CD14-positive monocyte (primary cell): ENCODE results near the gene SLC25A21. TPM values are rescaled to one million over a fixed set of nuclear protein-coding genes. Genes with fewer than 3 reads are reported as not detected.

ENCODE experiments used
- DNase-seq, 3 donors: peaks; one replicate each; pipeline ENCODE4 v3.0.0-alpha.2; 2011 to 2022
- H2AFZ ChIP-seq: 2 replicates; pipeline ENCODE4 v1.6.0; 2012; ENCODE audit warnings: mild to moderate bottlenecking, low read depth, low read length, inconsistent platforms; ENCODE audit not compliant: insufficient read depth, poor library complexity, severe bottlenecking
- H3K27ac ChIP-seq, 2 donors: 1 replicate in 1 of 2; 2 replicates in 1 of 2; pipeline ENCODE4 v1.5.1; 2012 to 2013; ENCODE audit warnings: low read length in 2 of 2, control low read depth in 1 of 2, inconsistent platforms in 1 of 2, low read depth in 1 of 2, mild to moderate bottlenecking in 1 of 2
- H3K27me3 ChIP-seq, 2 donors: one replicate each; pipeline versions ENCODE4 v1.6.0 to v1.6.1; 2011 to 2013; ENCODE audit warnings: low read length in 2 of 2; ENCODE audit not compliant: control insufficient read depth in 2 of 2, insufficient read depth in 2 of 2
- H3K36me3 ChIP-seq, 2 donors: replicated peaks in 1 of 2; 1 replicate in 1 of 2; 2 replicates in 1 of 2; pipeline versions ENCODE4 v1.5.1 to v1.6.1; 2012 to 2013; ENCODE audit warnings: low read length in 2 of 2, control low read depth in 1 of 2, inconsistent platforms in 1 of 2, mild to moderate bottlenecking in 1 of 2; ENCODE audit not compliant: insufficient read depth in 2 of 2, control insufficient read depth in 1 of 2
- H3K4me1 ChIP-seq, 2 donors: 1 replicate in 1 of 2; 2 replicates in 1 of 2; pipeline versions ENCODE4 v1.5.1 to v1.6.1; 2012 to 2013; ENCODE audit warnings: low read length in 2 of 2, control low read depth in 1 of 2, inconsistent platforms in 1 of 2, mild to moderate bottlenecking in 1 of 2, moderate library complexity in 1 of 2; ENCODE audit not compliant: insufficient read depth in 2 of 2, control insufficient read depth in 1 of 2
- H3K4me2 ChIP-seq: replicated peaks from 2 replicates; pipeline ENCODE3; 2012; ENCODE audit warnings: low read length, moderate library complexity, mild to moderate bottlenecking; ENCODE audit not compliant: poor library complexity, severe bottlenecking; ENCODE audit errors: extremely low read depth
- H3K4me3 ChIP-seq, 3 experiments: fragments of 200-600 bp in 1 of 3; sonication (generic) in 1 of 3; replicated peaks in 1 of 3; 1 replicate in 2 of 3; 2 replicates in 1 of 3; pipeline ENCODE4 v1.5.1; 2011 to 2013; ENCODE audit warnings: low read length in 3 of 3, mild to moderate bottlenecking in 3 of 3, control low read depth in 2 of 3, low read depth in 2 of 3, inconsistent platforms in 1 of 3, moderate library complexity in 1 of 3
- H3K79me2 ChIP-seq: 2 replicates; pipeline ENCODE4 v1.6.0; 2012; ENCODE audit warnings: mild to moderate bottlenecking, control low read depth, inconsistent platforms, low read length, moderate library complexity; ENCODE audit not compliant: insufficient read depth
- H3K9ac ChIP-seq: 2 replicates; pipeline ENCODE4 v1.6.0; 2017; ENCODE audit warnings: low read length, mild to moderate bottlenecking; ENCODE audit not compliant: insufficient read depth, poor library complexity, severe bottlenecking
- H3K9me3 ChIP-seq, 2 donors: replicated peaks in 1 of 2; 1 replicate in 1 of 2; 2 replicates in 1 of 2; pipeline versions ENCODE4 v1.5.1 to v1.6.1; 2012 to 2013; ENCODE audit warnings: low read length in 2 of 2, control low read depth in 1 of 2; ENCODE audit not compliant: control insufficient read depth in 1 of 2, insufficient read depth in 1 of 2
- H4K20me1 ChIP-seq: 2 replicates; pipeline ENCODE4 v1.6.0; 2012; ENCODE audit warnings: mild to moderate bottlenecking, low read length, control low read depth, moderate library complexity; ENCODE audit not compliant: insufficient read depth
- H3K27ac Mint-ChIP-seq, 7 donors: one replicate each; pipeline ENCODE4 v1.8.0; 2020; ENCODE audit warnings: mild to moderate bottlenecking in 7 of 7, mixed read lengths in 7 of 7, moderate library complexity in 6 of 7, inconsistent platforms in 2 of 7
- H3K27me3 Mint-ChIP-seq, 3 donors: one replicate each; pipeline ENCODE4 v1.8.0; 2021 to 2022; ENCODE audit warnings: low read depth in 3 of 3, mild to moderate bottlenecking in 3 of 3, mixed read lengths in 3 of 3, moderate library complexity in 3 of 3, inconsistent platforms in 1 of 3
- H3K36me3 Mint-ChIP-seq, 2 donors: one replicate each; pipeline ENCODE4 v1.8.0; 2020; ENCODE audit warnings: mixed read lengths in 2 of 2, inconsistent platforms in 1 of 2, mild to moderate bottlenecking in 1 of 2
- H3K4me1 Mint-ChIP-seq: one replicate; pipeline ENCODE4 v1.8.0; 2020; ENCODE audit warnings: mild to moderate bottlenecking, mixed read lengths
- H3K4me3 Mint-ChIP-seq, 2 donors: one replicate each; pipeline ENCODE4 v1.8.0; 2020; ENCODE audit warnings: mild to moderate bottlenecking in 2 of 2, mixed read lengths in 2 of 2, moderate library complexity in 1 of 2
- H3K9me3 Mint-ChIP-seq, 7 donors: one replicate each; pipeline ENCODE4 v1.8.0; 2020 to 2022; ENCODE audit warnings: mixed read lengths in 7 of 7, mild to moderate bottlenecking in 6 of 7, moderate library complexity in 6 of 7, inconsistent platforms in 2 of 7
- WGBS: methylation state at CpG from one replicate; pipeline ENCODE4 v1.1.5; 2013; ENCODE audit warnings: missing lambda C conversion rate; ENCODE audit not compliant: insufficient coverage; 5-methylcytosine and 5-hydroxymethylcytosine counted together
- intact Hi-C, 2 donors: fragments of 100-400 bp; cut with micrococcal nuclease; formaldehyde crosslinking; loops; one replicate each; pipeline versions ENCODE4 v1.15.0 to v1.15.1; 2023
- polyA plus RNA-seq, 3 donors: library from polyadenylated mRNA; depleted of rRNA in 1 of 3; unstranded in 2 of 3; stranded (reverse) in 1 of 3; fragments of 300-500 nt in 2 of 3; fragments of >200 nt in 1 of 3; fragmentation: Illumina TruSeq in 2 of 3; gene quantifications; 1 replicate in 2 of 3; 2 replicates in 1 of 3; pipeline ENCODE4 v1.2.3, GENCODE V29; 2012 to 2021
- TF ChIP-seq, protein P1 (sequence below): fragments of 200-600 bp; IDR thresholded peaks from one replicate; pipeline ENCODE4 v1.8.0; 2022; ENCODE audit warnings: antibody characterized with exemption, mild to moderate bottlenecking

The SLC25A21 gene
- polyA plus RNA-seq, 3 donors, result not detected

DNA sequence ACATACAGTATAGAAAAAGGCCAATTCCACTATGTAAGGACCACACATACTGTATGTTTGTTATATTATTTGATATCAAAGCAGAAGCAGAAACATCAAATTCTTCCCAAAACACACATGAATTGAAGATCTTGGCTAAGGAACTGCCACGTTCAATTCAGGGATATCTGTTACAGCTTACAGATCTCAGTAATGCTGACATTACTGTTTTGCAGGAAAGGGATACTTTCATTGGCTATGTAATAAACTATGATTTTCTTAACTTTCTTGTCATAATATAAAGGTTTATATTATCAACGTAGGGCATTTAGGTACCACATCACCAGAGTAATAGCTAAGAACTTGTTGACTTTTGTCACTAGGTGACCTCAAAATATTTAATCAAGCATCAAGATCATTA, 362.2 kb downstream of the SLC25A21 start:
- no peak for DNase-seq
- Histone ChIP-seq H3K9ac (no peak overlapping the region), H3K27me3 (no peaks in the 10 kb centered on the region), H3K4me2 (no peak overlapping the region), H3K36me3 (no peaks in the 10 kb centered on the region), H3K9me3 (no peaks in the 10 kb centered on the region), H2AFZ (no peak overlapping the region), H3K79me2 (no peaks in the 10 kb centered on the region), H3K4me1 (no peaks in the 10 kb centered on the region), H4K20me1 (no peaks in the 10 kb centered on the region), H3K4me3 (no peak overlapping the region), H3K27ac (no peak overlapping the region)
- no peak overlapping the region for H3K4me3 Mint-ChIP-seq
- no peaks in the 10 kb centered on the region for H3K27me3 Mint-ChIP-seq
- no CpG with 5 or more reads among the region's 2 CpGs for WGBS
- no peaks in the 10 kb centered on the region for H3K36me3 Mint-ChIP-seq
- intact Hi-C loops, result no loop called here
- peaks cover 0 to 3% (median 0%) of the 10 kb centered on the region in 7 donors for H3K9me3 Mint-ChIP-seq
- no peak overlapping the region for H3K27ac Mint-ChIP-seq
- no peaks in the 10 kb centered on the region for H3K4me1 Mint-ChIP-seq
- TF ChIP-seq, protein P1, sequence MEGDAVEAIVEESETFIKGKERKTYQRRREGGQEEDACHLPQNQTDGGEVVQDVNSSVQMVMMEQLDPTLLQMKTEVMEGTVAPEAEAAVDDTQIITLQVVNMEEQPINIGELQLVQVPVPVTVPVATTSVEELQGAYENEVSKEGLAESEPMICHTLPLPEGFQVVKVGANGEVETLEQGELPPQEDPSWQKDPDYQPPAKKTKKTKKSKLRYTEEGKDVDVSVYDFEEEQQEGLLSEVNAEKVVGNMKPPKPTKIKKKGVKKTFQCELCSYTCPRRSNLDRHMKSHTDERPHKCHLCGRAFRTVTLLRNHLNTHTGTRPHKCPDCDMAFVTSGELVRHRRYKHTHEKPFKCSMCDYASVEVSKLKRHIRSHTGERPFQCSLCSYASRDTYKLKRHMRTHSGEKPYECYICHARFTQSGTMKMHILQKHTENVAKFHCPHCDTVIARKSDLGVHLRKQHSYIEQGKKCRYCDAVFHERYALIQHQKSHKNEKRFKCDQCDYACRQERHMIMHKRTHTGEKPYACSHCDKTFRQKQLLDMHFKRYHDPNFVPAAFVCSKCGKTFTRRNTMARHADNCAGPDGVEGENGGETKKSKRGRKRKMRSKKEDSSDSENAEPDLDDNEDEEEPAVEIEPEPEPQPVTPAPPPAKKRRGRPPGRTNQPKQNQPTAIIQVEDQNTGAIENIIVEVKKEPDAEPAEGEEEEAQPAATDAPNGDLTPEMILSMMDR, result no peak

DNA sequence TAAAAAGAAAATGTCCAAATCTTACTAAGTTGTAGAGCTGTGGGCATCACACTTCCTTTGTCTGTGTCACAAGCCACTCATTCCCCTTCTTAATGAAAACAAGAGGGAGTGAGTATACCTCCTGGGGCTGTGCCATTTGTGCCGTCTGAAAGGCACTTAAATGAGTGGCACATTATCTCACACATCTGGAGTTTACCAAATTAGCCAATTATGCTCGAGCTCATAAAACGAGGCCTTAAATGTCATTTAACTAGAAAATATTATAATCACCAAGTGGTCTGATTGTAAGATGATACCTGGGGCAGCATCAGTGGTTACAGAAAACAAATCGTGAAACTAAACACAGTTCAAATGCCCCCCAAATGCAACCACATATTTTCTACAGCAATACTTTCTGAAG, 364.7 kb downstream of the SLC25A21 start:
- TF ChIP-seq, protein P1, result no peak
- intact Hi-C loops, result no loop called here
- no peaks in the 10 kb centered on the region for H3K79me2 ChIP-seq
- H3K27ac ChIP-seq, result no peak overlapping the region
- no peaks in the 10 kb centered on the region for H3K36me3 ChIP-seq
- no peak overlapping the region for H3K27ac Mint-ChIP-seq
- H3K27me3 ChIP-seq, result no peaks in the 10 kb centered on the region
- H3K4me2 ChIP-seq, result no peak overlapping the region
- no peaks in the 10 kb centered on the region for H3K4me1 Mint-ChIP-seq
- no peaks in the 10 kb centered on the region for H3K9me3 ChIP-seq
- H4K20me1 ChIP-seq, result no peaks in the 10 kb centered on the region
- no peak overlapping the region for H3K4me3 Mint-ChIP-seq
- 83% methylated on average over 1 of the region's 4 CpGs for WGBS
- no peak overlapping the region for H3K9ac ChIP-seq
- H2AFZ ChIP-seq, result no peak overlapping the region
- no peak overlapping the region for H3K4me3 ChIP-seq
- peaks cover 0 to 2% (median 0%) of the 10 kb centered on the region in 7 donors for H3K9me3 Mint-ChIP-seq
- no peaks in the 10 kb centered on the region for H3K36me3 Mint-ChIP-seq
- peaks cover 0 to 2% (median 0%) of the 10 kb centered on the region in 3 donors for H3K27me3 Mint-ChIP-seq
- H3K4me1 ChIP-seq, result no peaks in the 10 kb centered on the region
- no peak for DNase-seq
